ENCODE data around the gene S1PR1. TPM values are rescaled to one million over a fixed set of nuclear protein-coding genes. Genes with fewer than 3 reads are reported as not detected.

The S1PR1 gene
- total and polyA plus RNA-seq, 11 donors, result 37.0 to 175 (median 60.6) TPM

- no peak for DNase-seq
- Histone ChIP-seq H3K4me1 (peaks cover 0 to 55% (median 21%) of the 10 kb centered on the region in 12 donors), H3K27me3 (no peaks in the 10 kb centered on the region), H3K27ac (peak overlapping the region in 4 of 12 donors; percentile 3 to 51 (median 20)), H3K36me3 (peaks cover 0 to 35% (median 20%) of the 10 kb centered on the region in 9 donors), H3K9me3 (no peaks in the 10 kb centered on the region), H3K4me3 (no peak overlapping the region)
- TF ChIP-seq CTCF (IDR thresholded peaks at IDR 0.05) (no peak), POLR2A (IDR thresholded peaks at IDR 0.05) (no peak)
- intact Hi-C loops (cut with DNase I), result no loop called here
- ATAC-seq, result no peak
- 47 to 64% (median 55%) methylated on average over 2 of the region's 2 CpGs for WGBS, 4 donors
These were observed 8.6 kb downstream of the S1PR1 start for GRCh38 chr1:101245246-101245927.

- WGBS, 4 donors, result 85 to 86% (median 86%) methylated on average over 6 of the region's 6 CpGs
- no peaks in the 10 kb centered on the region for H3K27me3 ChIP-seq
- no peak overlapping the region for H3K27ac ChIP-seq
- H3K9me3 ChIP-seq, result no peaks in the 10 kb centered on the region
- intact Hi-C loops (cut with DNase I), result no loop called here
- H3K4me3 ChIP-seq, result no peak overlapping the region
- peaks cover 0 to 13% (median 3%) of the 10 kb centered on the region in 9 donors for H3K36me3 ChIP-seq
- H3K4me1 ChIP-seq, result peaks cover 0 to 32% (median 8%) of the 10 kb centered on the region in 12 donors
- no peak for TF ChIP-seq CTCF (IDR thresholded peaks at IDR 0.05)
- no peak for TF ChIP-seq POLR2A (IDR thresholded peaks at IDR 0.05)
- no peak for ATAC-seq
- DNase-seq, result no peak
These were observed 10.8 kb downstream of the S1PR1 start for GRCh38 chr1:101247404-101248287.

DNA sequence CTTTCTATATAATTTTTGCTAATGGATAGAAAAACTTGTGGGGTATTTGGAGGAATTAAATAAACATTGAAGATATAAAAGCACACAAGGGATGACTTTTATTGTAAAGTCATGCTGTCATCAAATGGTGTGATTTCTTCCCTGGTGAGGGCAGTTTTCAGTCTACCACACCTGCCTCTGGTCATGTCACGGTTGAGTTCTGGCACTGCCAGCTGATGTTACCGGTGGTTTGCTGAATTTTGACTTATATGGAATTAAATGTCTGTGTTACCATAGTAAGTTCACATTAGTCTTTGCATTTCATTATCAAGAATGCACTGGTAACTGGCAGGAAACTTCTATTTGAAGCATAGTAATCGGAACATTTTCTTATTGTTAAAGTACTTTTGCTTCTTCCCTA, 13.4 kb downstream of the S1PR1 start:
- DNase-seq (no peak), ATAC-seq (no peak)
- no peak overlapping the region for H3K4me3 ChIP-seq
- H3K27ac ChIP-seq, result peak overlapping the region in 2 of 12 donors; percentile 13 to 15
- no peaks in the 10 kb centered on the region for H3K27me3 ChIP-seq
- H3K36me3 ChIP-seq, result no peaks in the 10 kb centered on the region
- WGBS, 4 donors, result 77 to 87% (median 80%) methylated on average over 3 of the region's 3 CpGs
- intact Hi-C loops (cut with DNase I), result no loop called here
- no peaks in the 10 kb centered on the region for H3K9me3 ChIP-seq
- H3K4me1 ChIP-seq, result peaks cover 0 to 13% (median 3%) of the 10 kb centered on the region in 12 donors
- TF ChIP-seq POLR2A (IDR thresholded peaks at IDR 0.05) (no peak), CTCF (IDR thresholded peaks at IDR 0.05) (no peak)

- TF ChIP-seq POLR2A (IDR thresholded peaks at IDR 0.05) (no peak), CTCF (IDR thresholded peaks at IDR 0.05) (no peak)
- H3K27me3 ChIP-seq, result no peaks in the 10 kb centered on the region
- H3K4me3 ChIP-seq, result no peak overlapping the region
- intact Hi-C loops (cut with DNase I), result no loop called here
- 31 to 51% (median 41%) methylated on average over 5 of the region's 5 CpGs for WGBS, 4 donors
- H3K36me3 ChIP-seq, result no peaks in the 10 kb centered on the region
- H3K27ac ChIP-seq, result peak overlapping the region in 3 of 12 donors; percentile 3 to 15 (median 13)
- peaks cover 0 to 11% (median 2%) of the 10 kb centered on the region in 12 donors for H3K4me1 ChIP-seq
- no peak for DNase-seq
- ATAC-seq, result peak in 1 of 4 donors; percentile 32
- H3K9me3 ChIP-seq, result no peaks in the 10 kb centered on the region
These were observed 13.9 kb downstream of the S1PR1 start for GRCh38 chr1:101250656-101251272.

Data from heart left ventricle (tissue), 16 donors.